MM.1S (cell line): Measurements from ENCODE around the gene ARL4A.

ENCODE experiments used
- DNase-seq: peaks from one replicate; pipeline ENCODE4 v3.0.0-alpha.2; 2015
- H2AFZ ChIP-seq: fragments of 300-600 bp; sonication (generic); 2 replicates; pipeline ENCODE4 v1.6.0; 2016; ENCODE audit warnings: antibody characterized with exemption, low read length
- H3F3A ChIP-seq: fragments of 300-600 bp; sonication (generic); 2 replicates; pipeline ENCODE4 v1.6.1; 2016; ENCODE audit warnings: mild to moderate bottlenecking, antibody characterized with exemption, low read length, moderate library complexity, mixed read lengths; ENCODE audit not compliant: insufficient read depth
- H3K27ac ChIP-seq: fragments of 300-600 bp; sonication (generic); 2 replicates; pipeline ENCODE4 v1.5.1; 2016; ENCODE audit warnings: mild to moderate bottlenecking, low read length
- H3K27me3 ChIP-seq: fragments of 300-600 bp; sonication (generic); replicated peaks from 2 replicates; pipeline ENCODE4 v1.6.0; 2016; ENCODE audit warnings: low read length; ENCODE audit not compliant: insufficient read depth
- H3K36me3 ChIP-seq: fragments of 300-600 bp; sonication (generic); replicated peaks from 2 replicates; pipeline ENCODE4 v1.6.1; 2016; ENCODE audit warnings: mild to moderate bottlenecking, low read length, mixed read lengths; ENCODE audit not compliant: insufficient read depth
- H3K4me1 ChIP-seq: fragments of 300-600 bp; sonication (generic); 2 replicates; pipeline ENCODE4 v1.6.1; 2016; ENCODE audit warnings: low read length, mixed read lengths
- H3K4me2 ChIP-seq: fragments of 300-600 bp; sonication (generic); 2 replicates; pipeline ENCODE4 v1.6.0; 2016; ENCODE audit warnings: low read depth, low read length
- H3K4me3 ChIP-seq: fragments of 300-600 bp; sonication (generic); 2 replicates; pipeline ENCODE4 v1.5.1; 2016; ENCODE audit warnings: low read length, mixed read lengths
- H3K79me2 ChIP-seq: fragments of 300-600 bp; sonication (generic); 2 replicates; pipeline ENCODE4 v1.6.1; 2016; ENCODE audit warnings: mixed run types, low read length, mixed read lengths
- H3K9ac ChIP-seq: fragments of 300-600 bp; sonication (generic); 2 replicates; pipeline ENCODE4 v1.6.1; 2016; ENCODE audit warnings: low read length, mixed read lengths
- H3K9me2 ChIP-seq: fragments of 300-600 bp; sonication (generic); replicated peaks from 2 replicates; pipeline ENCODE4 v1.6.1; 2016; ENCODE audit warnings: mild to moderate bottlenecking, low read length, mixed read lengths; ENCODE audit not compliant: insufficient read depth
- H3K9me3 ChIP-seq: fragments of 300-600 bp; sonication (generic); replicated peaks from 2 replicates; pipeline ENCODE4 v1.6.1; 2016; ENCODE audit warnings: mild to moderate bottlenecking, low read length, mixed read lengths; ENCODE audit not compliant: insufficient read depth
- H4K20me1 ChIP-seq: fragments of 300-600 bp; sonication (generic); 2 replicates; pipeline ENCODE4 v1.6.1; 2016; ENCODE audit warnings: mild to moderate bottlenecking, low read length, moderate library complexity, mixed read lengths; ENCODE audit not compliant: insufficient read depth
- EZH2 ChIP-seq: fragments of 300-600 bp; sonication (generic); optimal IDR thresholded peaks from 2 replicates; pipeline ENCODE3; 2017; ENCODE audit warnings: low read depth, mild to moderate bottlenecking, antibody characterized with exemption, low read length, mixed read lengths
- EZH2phosphoT487 ChIP-seq: fragments of 300-600 bp; sonication (generic); IDR thresholded peaks from 2 replicates; pipeline ENCODE4 v1.6.1; 2018; ENCODE audit warnings: antibody characterized with exemption, low read length
- TF ChIP-seq, protein P1 (sequence below): fragments of 300-600 bp; sonication (generic); IDR thresholded peaks from 2 replicates; pipeline ENCODE4 v1.5.1; 2016; ENCODE audit warnings: antibody characterized with exemption, low read length, mixed read lengths

ARL4A gene

DNA sequence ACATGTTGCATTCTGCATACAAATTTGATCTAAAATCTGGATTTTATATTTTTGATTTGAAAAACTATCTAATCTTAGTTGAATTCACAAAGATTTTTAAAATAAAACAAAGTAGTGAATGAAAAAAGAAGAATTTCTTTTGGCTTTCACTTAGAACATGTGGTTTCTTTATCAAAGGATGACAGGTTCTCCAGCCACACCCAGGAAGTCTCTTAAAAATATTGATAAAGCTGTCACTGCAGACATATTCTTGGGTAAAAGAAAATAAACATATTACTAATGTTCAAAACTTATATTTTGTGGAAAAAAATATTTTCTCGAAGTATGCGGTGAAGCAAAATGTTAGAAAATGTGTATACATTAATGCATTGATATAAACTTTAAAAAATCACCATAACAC lies 44.3 kb downstream of the ARL4A start:
- Histone ChIP-seq H3F3A (no peaks in the 10 kb centered on the region), H3K9me3 (no peaks in the 10 kb centered on the region), H2AFZ (peak overlapping the region; percentile 25; the same call in 1 of the 2 replicates), H3K4me2 (no peak overlapping the region), H3K27ac (peak overlapping the region; percentile 12; the same call in 1 of the 2 replicates), H3K4me3 (no peak overlapping the region), H3K27me3 (no peaks in the 10 kb centered on the region), H3K79me2 (no peaks in the 10 kb centered on the region), H3K9me2 (no peaks in the 10 kb centered on the region), H3K36me3 (no peaks in the 10 kb centered on the region), H3K9ac (no peak overlapping the region), H3K4me1 (peaks cover 14% of the 10 kb centered on the region), H4K20me1 (no peaks in the 10 kb centered on the region)
- DNase-seq, result no peak
- TF ChIP-seq, protein P1, sequence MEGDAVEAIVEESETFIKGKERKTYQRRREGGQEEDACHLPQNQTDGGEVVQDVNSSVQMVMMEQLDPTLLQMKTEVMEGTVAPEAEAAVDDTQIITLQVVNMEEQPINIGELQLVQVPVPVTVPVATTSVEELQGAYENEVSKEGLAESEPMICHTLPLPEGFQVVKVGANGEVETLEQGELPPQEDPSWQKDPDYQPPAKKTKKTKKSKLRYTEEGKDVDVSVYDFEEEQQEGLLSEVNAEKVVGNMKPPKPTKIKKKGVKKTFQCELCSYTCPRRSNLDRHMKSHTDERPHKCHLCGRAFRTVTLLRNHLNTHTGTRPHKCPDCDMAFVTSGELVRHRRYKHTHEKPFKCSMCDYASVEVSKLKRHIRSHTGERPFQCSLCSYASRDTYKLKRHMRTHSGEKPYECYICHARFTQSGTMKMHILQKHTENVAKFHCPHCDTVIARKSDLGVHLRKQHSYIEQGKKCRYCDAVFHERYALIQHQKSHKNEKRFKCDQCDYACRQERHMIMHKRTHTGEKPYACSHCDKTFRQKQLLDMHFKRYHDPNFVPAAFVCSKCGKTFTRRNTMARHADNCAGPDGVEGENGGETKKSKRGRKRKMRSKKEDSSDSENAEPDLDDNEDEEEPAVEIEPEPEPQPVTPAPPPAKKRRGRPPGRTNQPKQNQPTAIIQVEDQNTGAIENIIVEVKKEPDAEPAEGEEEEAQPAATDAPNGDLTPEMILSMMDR, result no peak
- TF ChIP-seq EZH2phosphoT487 (no peak), EZH2 (no peak)

DNA sequence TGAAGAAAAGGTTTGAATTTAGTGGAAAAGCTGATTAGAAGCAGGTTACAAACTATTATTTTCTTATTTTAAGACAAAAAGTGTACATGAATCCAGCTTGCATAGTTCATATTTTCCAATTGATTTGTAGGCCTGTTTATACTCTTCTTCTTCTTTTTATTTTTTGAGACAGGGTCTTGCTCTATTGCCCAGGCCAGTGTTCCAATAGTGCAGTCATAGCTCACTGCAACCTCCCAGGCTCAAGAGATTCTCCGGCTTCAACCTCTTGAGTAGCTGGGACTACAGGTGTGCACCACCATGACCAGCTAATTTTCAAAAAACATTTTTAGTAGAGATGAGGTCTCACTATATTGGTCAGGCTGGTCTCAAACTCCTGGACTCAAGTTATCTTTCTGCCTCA lies 45.0 kb downstream of the ARL4A start:
- Histone ChIP-seq H3K27me3 (no peaks in the 10 kb centered on the region), H3K27ac (no peak overlapping the region), H3K9ac (no peak overlapping the region), H3K4me2 (no peak overlapping the region), H3K9me2 (no peaks in the 10 kb centered on the region), H3K36me3 (no peaks in the 10 kb centered on the region), H3K4me3 (no peak overlapping the region), H3K4me1 (peaks cover 14% of the 10 kb centered on the region), H3F3A (no peaks in the 10 kb centered on the region), H2AFZ (no peak overlapping the region), H3K9me3 (no peaks in the 10 kb centered on the region), H4K20me1 (no peaks in the 10 kb centered on the region), H3K79me2 (no peaks in the 10 kb centered on the region)
- no peak for DNase-seq
- TF ChIP-seq EZH2 (no peak), EZH2phosphoT487 (no peak)
- TF ChIP-seq, protein P1, result no peak

DNA sequence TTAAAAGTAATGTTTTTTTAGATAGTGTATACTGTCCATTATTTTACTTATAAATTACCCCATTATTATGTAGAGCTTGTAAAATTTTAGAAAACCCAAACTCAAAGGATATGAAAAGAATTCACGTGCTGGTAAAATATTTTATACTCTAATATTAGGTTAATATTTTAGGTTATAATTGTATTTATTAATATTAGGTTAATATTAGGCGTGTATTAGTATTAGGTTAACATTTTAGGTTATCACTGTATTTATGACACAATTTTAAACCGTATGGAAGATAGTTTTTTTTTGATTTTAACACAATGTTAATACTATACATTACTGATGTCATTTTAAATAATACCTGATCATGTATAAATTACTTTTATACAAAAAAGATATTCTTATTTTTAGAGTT lies 48.5 kb downstream of the ARL4A start:
- Histone ChIP-seq H4K20me1 (no peaks in the 10 kb centered on the region), H3K79me2 (no peaks in the 10 kb centered on the region)
- TF ChIP-seq, protein P1, result no peak
- no peak for TF ChIP-seq EZH2phosphoT487

More for the DNA sequence above, 48.5 kb downstream of the ARL4A start:
- no peak for DNase-seq
- no peak overlapping the region for H2AFZ ChIP-seq
- no peaks in the 10 kb centered on the region for H3K9me2 ChIP-seq
- no peak overlapping the region for H3K4me2 ChIP-seq
- H3F3A ChIP-seq, result no peaks in the 10 kb centered on the region
- no peak overlapping the region for H3K27ac ChIP-seq
- H3K27me3 ChIP-seq, result no peaks in the 10 kb centered on the region
- peaks cover 9% of the 10 kb centered on the region for H3K4me1 ChIP-seq
- H3K4me3 ChIP-seq, result no peak overlapping the region
- no peaks in the 10 kb centered on the region for H3K36me3 ChIP-seq
- H3K9ac ChIP-seq, result no peak overlapping the region
- no peaks in the 10 kb centered on the region for H3K9me3 ChIP-seq
